Measurements from ENCODE around the gene FAM221A.

DNA sequence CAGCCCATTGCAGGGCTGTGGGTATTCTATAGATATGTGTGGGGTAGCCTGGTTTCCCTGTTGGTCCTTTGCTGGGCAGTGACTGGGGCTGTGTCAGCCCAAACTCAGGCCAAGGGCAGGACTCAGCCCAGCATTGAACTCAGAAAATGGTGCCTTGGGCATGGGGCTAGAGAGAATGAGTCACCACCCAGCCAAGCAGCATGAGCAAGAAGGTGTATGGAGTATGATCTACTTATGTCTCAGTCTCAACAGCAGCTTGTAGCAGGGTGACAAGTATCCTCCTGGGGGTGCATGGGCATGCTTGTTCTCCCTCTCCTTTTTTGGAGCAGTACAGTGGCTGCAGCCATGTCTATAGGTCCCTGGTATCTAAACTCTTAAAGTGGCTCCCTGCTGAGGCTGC is 62.1 kb downstream of the FAM221A start:
- TF ChIP-seq, protein P1, sequence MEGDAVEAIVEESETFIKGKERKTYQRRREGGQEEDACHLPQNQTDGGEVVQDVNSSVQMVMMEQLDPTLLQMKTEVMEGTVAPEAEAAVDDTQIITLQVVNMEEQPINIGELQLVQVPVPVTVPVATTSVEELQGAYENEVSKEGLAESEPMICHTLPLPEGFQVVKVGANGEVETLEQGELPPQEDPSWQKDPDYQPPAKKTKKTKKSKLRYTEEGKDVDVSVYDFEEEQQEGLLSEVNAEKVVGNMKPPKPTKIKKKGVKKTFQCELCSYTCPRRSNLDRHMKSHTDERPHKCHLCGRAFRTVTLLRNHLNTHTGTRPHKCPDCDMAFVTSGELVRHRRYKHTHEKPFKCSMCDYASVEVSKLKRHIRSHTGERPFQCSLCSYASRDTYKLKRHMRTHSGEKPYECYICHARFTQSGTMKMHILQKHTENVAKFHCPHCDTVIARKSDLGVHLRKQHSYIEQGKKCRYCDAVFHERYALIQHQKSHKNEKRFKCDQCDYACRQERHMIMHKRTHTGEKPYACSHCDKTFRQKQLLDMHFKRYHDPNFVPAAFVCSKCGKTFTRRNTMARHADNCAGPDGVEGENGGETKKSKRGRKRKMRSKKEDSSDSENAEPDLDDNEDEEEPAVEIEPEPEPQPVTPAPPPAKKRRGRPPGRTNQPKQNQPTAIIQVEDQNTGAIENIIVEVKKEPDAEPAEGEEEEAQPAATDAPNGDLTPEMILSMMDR (IDR thresholded peaks at IDR 0.05), result no peak
- TF ChIP-seq POLR2A (IDR thresholded peaks at IDR 0.05), result no peak

Measured in body of pancreas (tissue), 4 donors.